HG03135 (cell line): ENCODE measurements around the gene OR10V1.

ENCODE experiments used
- ATAC-seq: cut with Tn5 transposase; IDR thresholded peaks from one replicate; pipeline ENCODE4 v1.9.1; 2021; ENCODE audit warnings: mild to moderate bottlenecking, moderate library complexity; ENCODE audit not compliant: unreplicated experiment

OR10V1 gene

DNA sequence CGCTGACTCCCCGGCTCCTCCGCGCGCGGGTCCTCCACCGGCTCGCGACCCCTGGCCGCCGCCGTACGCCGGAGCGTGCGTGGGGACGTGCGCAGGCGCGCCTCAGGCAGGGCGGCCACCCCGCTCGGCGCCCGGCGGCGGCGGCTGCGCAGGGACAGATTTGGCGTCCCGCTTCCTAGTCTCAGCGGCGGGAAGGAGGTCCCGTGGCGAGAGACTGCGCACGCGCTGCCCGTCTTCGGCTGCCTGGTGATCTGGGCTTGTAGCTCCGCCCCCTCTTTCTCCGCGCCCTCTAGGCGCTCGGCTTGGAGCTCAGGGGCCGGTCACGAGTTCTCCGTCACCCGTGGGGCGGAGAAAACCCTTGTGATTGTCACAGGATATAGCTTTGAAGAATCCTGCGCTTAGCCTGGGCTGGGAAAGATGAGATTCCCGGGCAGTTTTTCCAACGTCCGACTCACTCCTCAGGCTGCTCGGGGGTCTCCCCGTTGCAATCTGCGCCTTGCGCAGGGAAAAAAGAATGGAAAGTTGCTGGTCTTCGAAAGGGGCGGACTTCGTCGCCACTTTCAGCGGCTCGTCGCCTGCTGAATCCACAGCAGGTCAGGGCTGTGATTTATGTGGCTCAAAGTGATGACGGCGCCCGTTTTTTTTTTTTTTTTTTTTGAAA, 44.6 kb downstream of the OR10V1 start, which contains the start of gene PATL1:
PATL1 (minus strand) TSS at position 88 of the 661 bp plus-strand sequence. CDS start 142 bp downstream, outside the sequence.
- ATAC-seq: peak; percentile 95

- peak; percentile 31 for ATAC-seq
Measured at GRCh38 chr11:59668188-59668949, 45.3 kb downstream of the OR10V1 start.

DNA sequence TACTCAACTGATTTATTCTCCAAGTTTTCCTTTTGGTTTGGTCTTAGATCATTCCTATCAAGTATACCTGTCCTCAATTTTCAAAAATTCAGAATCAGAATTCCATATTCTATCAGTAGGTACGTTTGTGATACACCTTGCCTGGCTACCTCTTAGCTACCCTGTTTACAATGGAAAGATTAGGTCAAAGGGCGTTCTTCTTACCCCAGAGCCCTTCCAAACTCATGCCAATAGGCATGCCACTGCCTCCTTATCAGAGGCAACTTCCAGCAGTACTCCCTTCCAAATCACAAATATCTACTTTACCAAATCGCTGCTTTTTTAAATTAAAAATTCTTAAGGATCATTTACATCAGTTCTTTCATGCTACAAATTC, 45.8 kb downstream of the OR10V1 start:
- ATAC-seq: no peak

GRCh38 chr11:59666969-59667368, 46.7 kb downstream of the OR10V1 start:
- no peak for ATAC-seq
